Measurements from ENCODE around the gene GLI3.

GLI3 gene

DNA sequence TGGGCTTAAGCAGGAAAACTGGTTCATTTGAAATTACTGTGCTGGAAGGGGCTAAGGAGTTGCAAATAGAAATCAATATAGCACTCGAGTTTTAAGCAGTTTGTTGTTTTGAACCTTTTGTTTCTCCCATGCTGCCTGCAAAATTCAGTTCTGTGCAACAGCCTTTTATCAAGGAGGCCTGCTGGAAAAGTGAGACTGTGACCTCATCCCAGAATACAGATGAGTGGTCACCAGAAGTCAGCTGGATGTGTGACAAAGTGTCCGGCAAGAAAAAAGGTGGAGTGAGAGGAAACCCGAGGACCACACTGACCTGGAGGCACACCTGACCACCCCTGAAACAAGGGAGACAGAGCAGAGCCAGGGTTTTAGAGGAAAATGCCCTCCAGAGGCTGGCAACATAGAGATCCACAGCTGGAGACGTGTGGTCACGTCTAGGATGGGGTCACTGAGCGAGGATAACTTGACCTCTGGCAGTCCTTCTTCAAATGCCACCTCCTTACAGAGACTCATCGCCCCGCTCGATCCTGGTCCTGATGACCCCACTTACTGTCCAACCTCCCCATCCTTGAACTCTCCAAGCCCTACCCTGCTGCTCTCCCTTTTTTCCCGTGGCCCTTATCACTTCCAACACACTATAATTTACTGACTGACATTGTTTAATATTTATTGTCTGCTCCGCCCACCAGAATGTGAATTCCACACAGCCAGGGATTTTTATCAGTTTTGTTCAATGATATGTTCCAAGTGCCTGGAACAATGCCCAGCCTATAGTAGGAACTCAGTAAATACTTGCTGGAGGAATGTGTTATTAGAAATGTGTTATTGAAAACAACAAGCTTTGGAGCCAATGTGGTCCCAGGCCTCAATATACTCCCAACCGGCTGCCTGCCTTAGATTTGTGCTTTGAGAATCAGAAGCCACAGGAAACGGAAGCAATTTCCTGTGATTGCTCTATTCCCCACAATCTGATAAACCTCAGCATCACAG is 243.8 kb downstream of the GLI3 start:
- DNase-seq: peak; percentile 92

DNA sequence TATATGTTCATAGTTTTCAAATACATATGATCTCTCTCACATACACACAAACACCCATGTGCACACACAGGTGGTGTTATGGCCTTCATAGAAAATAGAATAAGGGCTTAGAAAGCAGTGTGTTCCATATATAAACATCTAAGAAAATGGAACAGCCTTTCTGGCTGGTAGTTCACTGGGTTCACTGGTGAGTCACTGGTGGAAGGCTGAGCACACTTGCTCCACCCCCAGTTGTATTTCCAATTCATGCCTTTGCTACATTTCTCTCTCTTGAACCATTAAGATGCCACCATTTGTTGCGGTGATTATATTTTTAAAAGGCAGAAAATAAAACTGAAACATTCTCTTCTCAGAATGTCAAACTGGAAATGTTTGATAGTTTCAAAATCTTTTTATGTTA is 252.1 kb downstream of the GLI3 start:
- DNase-seq: peak; percentile 56

DNA sequence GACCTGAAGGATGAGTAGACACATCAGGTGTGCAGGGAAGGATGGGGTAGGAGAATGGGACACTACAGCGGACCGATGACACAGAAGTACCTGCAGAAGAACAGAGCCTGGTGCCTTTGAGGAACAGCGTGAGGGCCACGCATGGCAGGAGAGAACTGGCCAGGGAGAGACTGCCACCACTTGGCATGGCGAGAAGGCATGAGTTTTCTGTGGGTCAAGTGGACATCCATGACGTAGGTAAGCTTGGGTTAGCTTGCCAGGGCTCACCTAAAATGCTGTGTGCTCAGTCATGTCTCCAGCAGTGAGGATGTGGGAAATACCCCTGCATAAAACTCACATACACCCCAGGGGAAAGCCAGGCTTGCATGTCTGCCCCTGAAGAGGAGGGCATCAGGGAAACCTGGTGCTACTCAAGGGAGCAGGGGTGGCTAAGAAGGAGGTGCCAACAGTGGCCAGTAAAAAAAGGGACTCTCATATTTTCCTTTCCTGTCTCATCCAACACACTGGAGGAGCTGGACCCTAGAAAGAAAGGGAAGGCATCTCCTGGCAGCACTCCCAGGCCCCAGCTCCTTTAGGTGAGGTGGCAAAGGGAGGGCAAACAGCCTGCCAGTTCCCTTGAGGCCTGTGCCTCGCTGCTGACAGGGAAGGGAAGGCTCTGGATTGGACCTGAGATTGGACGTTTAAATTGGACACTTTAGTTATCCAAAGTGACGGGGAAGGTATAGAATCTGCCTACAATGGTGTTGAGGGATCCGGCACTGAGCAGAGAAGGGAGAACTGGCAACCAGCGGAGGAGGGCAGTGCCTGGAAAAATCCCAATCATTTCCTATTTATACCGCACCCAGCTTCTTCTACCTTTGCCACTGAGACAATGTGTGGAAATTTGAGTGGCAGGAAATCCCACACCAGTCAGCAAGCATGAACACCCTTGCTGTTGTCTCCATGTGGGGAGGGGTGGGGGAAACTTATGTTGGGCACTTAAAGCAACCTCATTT is 255.7 kb downstream of the GLI3 start:
- DNase-seq: no peak

DNA sequence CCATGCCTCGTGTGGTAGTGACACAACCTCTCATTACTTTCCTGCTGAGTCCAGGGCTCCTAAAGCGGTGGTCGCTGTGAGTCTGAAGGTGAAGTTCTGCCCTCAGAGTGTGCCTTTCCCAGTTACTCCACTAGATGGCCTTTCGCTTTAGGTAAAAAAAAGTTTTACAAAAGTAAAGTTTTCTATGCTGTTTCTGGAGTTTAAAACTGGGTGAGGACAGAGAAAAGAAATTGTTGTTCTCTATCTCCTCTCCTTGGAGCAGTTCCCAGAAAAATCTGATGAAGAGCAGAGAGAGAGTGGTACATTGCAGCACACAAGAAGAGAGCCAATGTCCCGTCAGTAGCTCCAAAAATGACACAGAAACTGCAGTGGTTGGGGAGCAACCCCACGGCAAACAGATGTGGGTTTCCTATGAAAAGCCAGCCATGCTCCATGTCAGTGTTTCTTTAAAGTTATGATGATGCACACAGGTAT is 257.1 kb downstream of the GLI3 start:
- peak; percentile 72 for DNase-seq

DNA sequence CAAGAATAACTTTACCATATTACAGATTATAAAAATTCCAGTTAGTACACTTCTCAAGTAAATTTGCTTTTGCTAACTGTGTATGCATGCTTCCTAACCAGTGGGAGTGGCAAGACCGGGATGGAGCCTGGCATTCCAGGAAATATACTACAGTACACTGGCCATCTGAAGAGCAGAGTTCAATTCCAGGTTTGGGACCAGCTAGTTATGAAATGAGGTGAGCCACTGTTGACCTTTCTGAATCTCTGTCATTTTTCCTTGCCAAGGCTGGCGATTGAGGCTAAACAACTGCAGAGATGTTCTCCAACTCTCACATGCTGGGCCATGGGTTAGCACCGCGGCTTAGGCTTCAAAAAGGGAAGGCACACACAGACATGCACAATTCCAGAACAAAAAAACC is 258.2 kb downstream of the GLI3 start:
- DNase-seq: no peak

DNA sequence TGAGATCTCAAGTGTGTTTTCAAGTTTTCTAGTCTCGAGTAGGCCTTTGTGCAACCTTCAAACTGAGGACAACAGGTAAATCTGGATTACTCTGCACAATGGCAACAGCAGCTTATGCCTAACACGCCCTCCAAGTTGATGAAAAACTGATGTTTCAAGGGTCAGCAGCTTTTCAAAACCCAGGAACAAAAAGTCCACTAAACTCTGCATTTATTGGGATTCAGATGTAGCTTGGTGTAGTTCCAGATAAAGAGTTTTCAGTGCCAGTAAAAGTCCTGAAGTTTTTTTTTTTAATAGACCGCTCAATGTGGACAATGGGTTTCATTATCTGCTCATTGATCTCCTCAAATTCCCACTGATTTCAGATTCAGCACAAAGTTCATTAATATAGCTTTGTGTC is 259.3 kb downstream of the GLI3 start:
- DNase-seq: no peak

DNA sequence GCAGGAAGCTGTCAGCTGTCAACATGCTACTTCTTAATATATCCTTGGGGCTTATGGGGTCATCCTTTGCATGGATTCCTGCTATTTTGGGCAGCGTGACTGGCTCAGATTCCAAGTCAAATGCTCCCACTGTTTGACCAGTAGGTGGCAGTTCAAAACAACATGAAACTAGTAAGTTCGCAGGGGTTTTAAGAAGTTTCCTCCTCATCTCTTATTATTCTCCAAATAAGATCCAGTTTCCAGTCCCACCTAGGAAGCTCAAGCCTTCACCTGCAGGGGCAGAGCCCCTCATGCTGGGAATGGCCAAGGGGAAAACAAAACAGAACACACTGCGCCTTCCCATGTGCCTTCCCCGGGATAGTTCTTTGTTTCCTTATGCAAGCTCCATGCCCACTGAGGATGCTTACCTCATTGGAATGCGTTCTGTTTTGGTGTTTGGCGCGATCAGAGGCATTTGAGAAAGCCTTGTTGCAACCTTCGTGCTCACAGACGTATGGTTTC is 259.8 kb downstream of the GLI3 start:
- peak; percentile 74 for DNase-seq

DNA sequence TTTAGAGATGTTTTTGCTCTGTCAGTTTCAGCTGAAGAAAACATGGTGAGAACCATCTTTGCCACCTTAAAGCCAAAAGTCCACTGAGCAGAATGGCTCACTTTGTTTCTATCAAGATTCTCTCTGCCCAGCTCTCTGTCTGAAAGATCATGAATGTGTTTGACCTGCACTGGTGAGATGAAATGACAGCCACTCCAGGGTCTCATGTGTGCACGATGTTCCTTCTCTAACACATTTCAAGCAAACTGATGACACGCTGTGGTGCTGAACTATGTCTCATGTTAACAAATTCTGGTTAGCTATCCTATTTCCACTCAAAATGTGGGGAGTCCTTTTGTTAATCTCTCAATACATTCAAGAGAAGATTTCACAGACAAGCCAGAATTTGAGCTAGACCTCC is 260.6 kb downstream of the GLI3 start:
- DNase-seq: no peak

DNA sequence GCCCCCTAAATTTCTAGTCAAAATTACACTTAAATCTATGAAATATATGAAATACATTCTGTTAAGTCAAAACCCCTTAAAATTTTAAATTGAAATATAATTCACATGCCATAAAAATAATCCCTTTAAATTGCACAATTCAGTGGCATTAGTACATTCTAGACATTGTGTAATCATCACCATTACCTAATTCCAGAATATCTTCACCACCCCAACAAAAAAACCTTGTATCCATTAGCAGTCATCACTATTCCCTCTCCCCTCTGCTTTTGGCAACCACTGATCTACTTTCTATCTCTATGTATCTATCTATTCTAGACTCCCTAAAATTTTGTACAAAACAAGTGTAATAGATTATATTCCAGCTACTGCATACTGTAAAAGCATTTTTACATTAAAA is 261.2 kb downstream of the GLI3 start:
- no peak for DNase-seq

DNA sequence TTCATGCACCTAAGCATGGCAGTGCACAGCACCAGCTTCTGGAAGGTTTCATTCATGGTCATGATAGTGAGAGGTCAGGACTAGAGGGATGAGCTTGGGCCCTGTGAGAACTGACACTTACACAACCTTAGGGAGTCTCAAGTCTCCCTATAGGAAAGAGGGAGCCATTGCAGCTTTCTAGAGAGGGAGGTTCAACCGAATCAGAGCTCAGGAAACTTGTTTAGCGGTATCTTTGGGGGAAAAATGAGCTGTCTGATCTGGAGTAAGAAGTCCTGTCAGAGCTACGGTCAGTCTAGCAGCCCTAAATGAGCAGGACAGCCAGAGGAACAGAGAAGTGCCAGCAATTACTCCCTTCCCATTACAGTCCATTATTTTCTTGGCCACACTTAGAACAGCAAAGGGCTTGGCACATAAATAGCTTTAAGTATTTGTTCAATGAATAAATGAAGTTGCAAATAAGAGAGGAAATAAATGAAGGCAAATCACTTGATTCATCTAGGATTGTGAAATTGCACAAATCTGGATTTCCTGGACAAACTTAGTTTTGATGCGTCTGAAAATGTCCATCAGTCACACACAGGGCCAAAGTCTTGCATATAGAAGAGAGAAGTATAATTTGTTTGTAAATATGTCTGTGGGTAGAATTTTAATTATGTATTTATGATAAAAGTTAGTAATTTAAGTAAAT is 262.0 kb downstream of the GLI3 start:
- DNase-seq: no peak

DNA sequence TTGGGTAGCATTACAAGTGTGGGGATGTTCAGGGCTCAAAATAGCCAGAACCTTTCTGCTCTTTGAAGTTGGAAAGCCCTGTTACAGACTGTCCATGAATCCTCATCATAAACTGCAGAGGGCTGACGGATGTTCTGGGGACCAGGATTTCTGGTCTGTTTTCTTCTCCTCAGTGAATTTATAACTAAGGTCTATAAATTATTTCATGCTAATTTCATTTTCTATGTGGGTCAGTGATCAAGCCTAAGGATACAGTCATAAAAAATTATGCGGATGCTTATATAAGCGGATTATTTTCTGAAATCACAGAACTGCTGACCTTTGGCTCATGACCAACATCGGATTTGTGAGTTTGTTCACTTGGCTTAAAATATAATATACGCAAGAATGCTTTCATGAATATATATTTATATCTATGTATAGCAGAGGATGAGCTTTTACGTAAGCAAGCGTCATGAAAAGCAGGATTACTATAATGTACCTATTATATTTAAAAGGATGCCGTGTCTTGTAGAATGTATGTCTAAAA is 263.7 kb downstream of the GLI3 start:
- DNase-seq: no peak

DNA sequence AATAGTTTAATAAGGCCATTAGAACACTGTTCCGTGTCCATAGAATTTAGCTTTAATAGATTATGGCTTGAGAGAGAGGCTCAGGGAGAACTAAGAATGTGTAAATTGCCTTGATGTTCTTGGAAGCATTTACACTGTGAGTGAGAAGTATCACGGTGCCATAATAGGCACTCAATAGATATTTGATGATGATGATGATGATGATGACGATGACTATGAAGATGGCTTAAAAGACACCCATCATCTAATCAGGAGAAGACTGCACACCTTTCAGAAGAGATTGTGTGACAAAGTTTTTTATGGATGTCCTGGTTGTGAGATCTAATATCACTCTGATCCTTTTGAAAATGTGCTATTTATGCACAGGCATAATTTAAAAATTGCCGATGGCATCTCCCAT is 264.2 kb downstream of the GLI3 start:
- DNase-seq: no peak

DNA sequence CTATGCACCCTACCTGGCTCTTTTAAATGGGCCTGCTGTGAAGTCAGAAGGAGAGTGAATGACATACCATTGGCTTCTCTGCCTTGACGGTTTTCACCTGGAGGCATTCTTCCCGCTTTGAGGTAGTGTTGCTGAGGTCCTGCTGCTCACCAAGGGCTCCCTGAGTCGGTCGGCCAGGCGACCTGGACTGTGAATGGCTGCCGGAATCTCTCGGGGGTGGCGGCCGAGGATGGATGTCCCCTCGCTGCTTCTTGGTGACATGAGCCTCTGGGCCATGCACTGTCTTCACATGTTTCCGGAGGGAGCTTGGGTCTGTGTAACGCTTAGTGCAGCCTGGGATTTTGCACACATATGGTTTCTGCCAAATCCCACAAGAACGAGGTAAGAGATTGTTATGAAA is 264.7 kb downstream of the GLI3 start:
- no peak for DNase-seq

DNA sequence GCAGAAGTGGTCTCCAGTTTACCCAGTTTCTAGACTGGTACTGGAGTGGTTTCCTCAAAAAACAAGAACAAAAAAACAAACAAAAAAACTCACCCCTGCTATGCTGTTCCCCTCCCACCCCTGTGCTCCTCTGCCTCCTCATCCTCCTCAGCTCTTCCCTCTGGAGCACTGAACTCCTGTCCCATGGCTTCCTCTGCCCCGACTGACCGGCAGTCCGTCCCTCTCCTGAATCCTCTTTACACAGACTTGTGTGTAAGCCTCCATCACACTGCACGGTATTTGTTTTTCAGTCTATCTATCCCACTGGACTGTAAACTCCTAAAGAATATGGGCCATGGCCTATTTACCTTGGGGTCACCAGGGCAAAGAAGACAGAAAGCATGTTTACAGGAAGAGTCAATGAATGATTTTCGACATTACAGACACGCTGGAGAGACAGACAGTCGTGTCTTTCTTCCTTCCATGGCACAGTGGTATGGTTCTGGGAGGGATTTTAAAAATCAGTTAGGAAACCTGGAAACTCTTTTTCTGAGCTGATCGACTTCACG is 265.3 kb downstream of the GLI3 start:
- DNase-seq: no peak

DNA sequence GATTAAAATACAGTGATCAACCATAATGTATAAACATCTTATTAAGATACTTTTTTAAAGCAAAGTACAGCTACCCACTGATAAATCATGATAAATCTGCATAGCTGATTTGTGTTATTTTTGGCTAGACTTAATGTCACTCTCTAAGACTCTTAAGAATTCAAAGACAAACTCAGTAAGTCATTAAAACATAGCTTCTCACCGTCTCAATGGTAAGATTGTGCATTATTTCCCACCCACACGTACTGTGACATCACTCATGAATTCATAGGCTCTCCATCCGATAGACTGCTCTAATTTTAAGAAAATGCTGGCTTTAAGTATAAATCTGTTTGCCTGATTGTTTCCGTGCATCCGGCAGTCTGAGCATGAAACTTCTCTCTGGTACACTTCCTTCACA is 266.1 kb downstream of the GLI3 start:
- DNase-seq: no peak

DNA sequence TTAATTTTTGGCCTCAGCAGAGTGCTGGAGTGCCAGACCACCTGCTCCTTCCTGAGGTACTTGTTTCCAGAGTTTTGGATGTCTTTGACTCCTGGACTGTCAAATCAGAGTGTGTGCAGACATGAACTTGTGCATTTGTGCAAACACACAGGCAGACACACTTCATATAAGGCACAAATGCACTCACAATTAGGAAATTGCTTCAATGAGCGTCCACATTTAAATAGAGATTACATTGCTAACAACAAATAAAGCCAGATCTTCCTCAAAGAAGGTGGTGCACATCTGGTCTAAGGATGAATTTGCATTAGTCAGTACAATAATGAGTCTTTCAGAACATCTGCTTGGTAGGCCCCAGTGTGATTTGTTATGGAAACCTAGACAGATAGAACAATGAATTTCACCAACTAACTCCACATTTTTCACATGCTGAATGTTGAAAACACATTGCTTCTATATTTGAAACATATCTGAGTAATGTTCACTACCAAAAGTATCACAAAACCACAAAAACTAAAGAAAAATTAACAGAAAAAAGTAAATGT is 267.4 kb downstream of the GLI3 start:
- peak; percentile 49 for DNase-seq

DNA sequence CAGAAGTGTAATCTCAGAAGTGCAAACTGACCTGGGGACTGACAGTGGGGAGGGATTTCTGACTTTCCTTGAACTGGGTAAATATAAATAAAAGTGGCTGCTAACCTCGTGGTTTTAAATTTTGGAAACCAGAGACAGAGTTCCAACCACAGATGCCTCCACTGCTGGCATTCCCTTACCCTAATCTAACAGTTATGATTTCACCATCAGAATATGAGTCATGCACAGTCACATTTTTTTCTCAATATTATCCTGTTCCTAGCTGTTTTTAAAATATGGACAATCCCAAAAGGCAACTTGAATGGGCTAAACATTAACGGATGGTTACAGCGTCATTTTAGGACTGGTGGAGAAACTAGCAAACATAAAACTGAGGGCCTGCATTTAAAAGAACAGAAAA is 269.9 kb downstream of the GLI3 start:
- DNase-seq: peak; percentile 68

DNA sequence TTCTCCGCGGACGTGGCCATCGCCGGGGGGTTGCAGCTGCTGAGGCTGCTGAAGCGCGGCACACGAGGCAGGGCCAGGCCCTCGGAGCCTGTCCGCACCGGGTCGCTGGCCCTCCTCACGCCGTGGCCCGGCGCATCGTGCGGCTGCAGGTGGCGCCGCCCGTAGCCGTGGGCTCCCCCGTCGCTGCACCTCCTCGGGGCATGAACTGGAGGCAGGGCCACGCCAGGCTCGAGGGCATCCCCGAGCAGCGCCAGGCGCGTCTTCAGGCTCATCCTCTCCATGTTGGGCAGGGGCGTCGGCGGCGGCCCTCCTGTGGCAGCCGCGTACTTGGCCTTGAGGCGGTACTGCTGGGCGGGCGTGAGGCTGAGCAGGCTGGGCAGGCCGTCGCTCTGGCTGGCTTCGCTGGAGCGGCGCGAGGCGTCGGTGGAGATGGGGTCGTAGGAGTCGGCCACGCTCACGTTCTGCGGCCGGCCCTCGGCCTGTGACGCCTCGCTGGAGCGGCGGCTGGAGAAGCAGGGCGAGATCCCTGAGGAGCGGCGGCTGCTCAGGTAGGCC is 271.0 kb downstream of the GLI3 start:
- DNase-seq: no peak

DNA sequence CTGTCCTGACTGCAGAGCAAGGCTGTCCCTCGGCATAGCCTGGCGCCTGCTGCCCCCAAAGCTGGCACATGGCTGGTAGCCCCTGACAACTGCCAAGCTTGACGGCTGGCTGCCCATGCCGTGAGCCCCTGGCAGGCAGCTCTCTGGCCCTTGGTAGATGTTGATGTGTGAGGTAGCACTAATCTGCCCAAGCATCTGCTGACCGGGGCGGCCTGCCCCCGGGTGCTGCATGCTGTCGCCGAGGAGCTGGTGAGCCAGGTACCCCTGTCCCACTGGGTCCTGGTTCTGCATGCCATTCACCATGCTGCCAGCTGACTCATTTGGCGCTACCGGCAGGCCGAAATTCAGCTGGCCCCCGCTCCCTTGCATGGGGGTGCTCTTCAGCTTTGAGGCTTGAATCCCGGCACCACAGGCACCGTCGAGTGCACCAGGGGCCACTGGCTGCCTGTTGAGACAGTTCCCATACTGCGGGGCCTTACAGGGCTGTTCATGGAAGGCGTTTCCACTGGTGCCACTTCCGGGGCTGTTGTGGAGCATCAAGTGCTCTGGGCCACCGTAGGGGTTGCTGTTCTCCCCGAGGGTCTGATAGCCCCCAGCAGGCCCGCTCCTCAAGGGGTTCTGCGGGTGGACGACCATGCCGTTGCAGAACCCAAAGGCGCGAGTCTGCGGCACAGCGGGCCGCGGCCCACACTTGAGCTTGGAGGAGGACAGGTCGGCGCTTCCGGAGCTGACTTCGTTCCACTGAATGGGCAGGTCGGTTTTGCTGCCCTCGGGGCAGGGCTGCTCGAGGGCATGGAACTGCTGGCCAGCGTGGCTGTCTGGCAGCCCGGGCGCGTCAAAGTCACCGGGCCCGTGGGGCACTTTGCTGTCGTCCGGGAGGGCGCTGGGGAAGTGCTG is 271.9 kb downstream of the GLI3 start:
- DNase-seq: no peak

DNA sequence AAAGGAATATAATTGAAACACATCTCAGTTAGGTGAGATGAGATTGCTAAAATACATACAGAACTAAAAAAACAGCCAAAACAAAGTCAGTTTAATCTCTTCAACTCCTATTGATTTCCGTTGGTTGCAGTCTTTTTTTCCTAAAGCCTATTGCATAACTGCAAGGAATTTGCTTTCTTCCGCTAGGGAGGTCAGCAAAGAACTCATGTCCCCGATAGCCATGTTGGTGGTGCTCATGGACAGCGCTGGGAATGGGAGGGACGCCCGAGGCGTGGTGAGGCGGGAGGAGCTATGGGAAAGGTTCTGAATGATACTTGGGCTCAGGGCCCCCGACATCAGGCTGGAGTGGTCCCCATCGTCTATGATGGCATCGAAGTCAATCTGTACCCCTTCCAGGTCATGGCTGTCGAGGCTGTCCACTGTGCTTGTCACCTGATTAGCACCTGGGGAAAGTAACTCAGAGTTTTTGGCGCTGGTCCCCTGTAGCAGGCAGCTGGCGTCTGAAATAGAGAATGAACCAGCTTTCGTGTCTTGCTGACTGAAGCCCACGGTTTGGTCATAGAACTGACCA is 272.7 kb downstream of the GLI3 start:
- no peak for DNase-seq
